K562 (cell line): ENCODE results near the gene PI4K2A. TPM values are rescaled to one million over a fixed set of nuclear protein-coding genes. Genes with fewer than 3 reads are reported as not detected.

Experiments
- BACH1 ChIP-seq: fragments of 200-800 bp; sonication (Bioruptor generic); IDR thresholded peaks from 2 replicates; pipeline ENCODE4 v1.6.1; 2016; ENCODE audit warnings: missing genetic modification characterization, missing compliant biosample characterization
- C11orf30 ChIP-seq: fragments of 450-650 bp; IDR thresholded peaks from 2 replicates; pipeline ENCODE4 v1.6.1; 2016; ENCODE audit warnings: low read depth, mild to moderate bottlenecking
- HEY1 ChIP-seq: fragments of 250-450 bp; sonication (Bioruptor Pico); IDR thresholded peaks from 2 replicates; pipeline ENCODE4 v1.5.0; 2020; ENCODE audit warnings: mild to moderate bottlenecking, moderate library complexity, borderline replicate concordance
- IFI16 ChIP-seq: fragments of 250-450 bp; sonication (Bioruptor Pico); IDR thresholded peaks from 2 replicates; pipeline ENCODE4 v2.1.2; 2022; ENCODE audit warnings: mild to moderate bottlenecking, inconsistent platforms
- MAFF ChIP-seq: IDR thresholded peaks from 2 replicates; pipeline ENCODE4 v1.6.1; 2012; ENCODE audit warnings: low read length, improper control_type of control experiment
- MLLT1 ChIP-seq, 2 experiments: fragments of 450-650 bp; IDR thresholded peaks; 2 replicates each; pipeline ENCODE4 v1.6.1; 2016
- RAD51 ChIP-seq: fragments of 450-650 bp; IDR thresholded peaks from 2 replicates; pipeline ENCODE4 v1.7.1; 2016; ENCODE audit warnings: low read depth, mild to moderate bottlenecking, borderline replicate concordance
- ZFP30 ChIP-seq: fragments of 250-450 bp; sonication (Bioruptor Pico); IDR thresholded peaks from 2 replicates; pipeline ENCODE4 v1.8.0; 2022; ENCODE audit warnings: moderate library complexity, mild to moderate bottlenecking, inconsistent platforms, borderline replicate concordance
- ZNF592 ChIP-seq: fragments of 450-650 bp; IDR thresholded peaks from 2 replicates; pipeline ENCODE4 v1.6.1; 2017; ENCODE audit warnings: antibody characterized with exemption, mild to moderate bottlenecking
- polyA plus RNA-seq, 8 experiments: library from polyadenylated mRNA; depleted of rRNA in 4 of 8; stranded (reverse) in 5 of 8; unstranded in 3 of 8; fragments of >200 nt; fragmentation: Nextera tagmentation in 2 of 8; fragmentation: Illumina TruSeq in 1 of 8; extraction: Ambion mirVana in 2 of 8; extraction: Trizol in 1 of 8; gene quantifications; 2 replicates each; pipeline versions ENCODE4 v1.2.1 to v1.2.3, GENCODE V29; 2011 to 2014; ENCODE audit warnings: inconsistent platforms in 1 of 8, missing spikeins in 1 of 8
- total RNA-seq, 7 experiments: library from RNA; depleted of rRNA in 6 of 7; stranded (reverse); fragments of >200 nt in 6 of 7; fragmentation: Illumina TruSeq in 2 of 7; extraction: Trizol in 2 of 7; gene quantifications; 2 replicates each; pipeline versions ENCODE4 v1.2.1 to v1.2.3, GENCODE V29; 2011 to 2021; ENCODE audit warnings: low replicate concordance in 1 of 7
- TF ChIP-seq, protein P1 (sequence below), 2 experiments: fragments of 450-650 bp in 1 of 2; sonication (generic) in 1 of 2; formaldehyde crosslinking in 1 of 2; IDR thresholded peaks in 1 of 2; conservative IDR thresholded peaks in 1 of 2; 2 replicates each; pipeline versions ENCODE4 v1.6.1 to v1.8.1; 2016 to 2023; ENCODE audit warnings: mild to moderate bottlenecking in 2 of 2, moderate library complexity in 2 of 2, inconsistent platforms in 1 of 2, missing genetic modification reagents in 1 of 2
- TF ChIP-seq, protein P2 (sequence below): sonication (generic); formaldehyde crosslinking; IDR thresholded peaks from 2 replicates; pipeline ENCODE4 v1.8.0; 2022; ENCODE audit warnings: mild to moderate bottlenecking, missing genetic modification reagents

The PI4K2A gene
- total and polyA plus RNA-seq, 9 of the 15 experiments (the other 6 are each of a cell fraction or from before 2014, with no cell fraction given): 4.4 to 28.4 (median 16.5) TPM

- TF ChIP-seq, protein P1, sequence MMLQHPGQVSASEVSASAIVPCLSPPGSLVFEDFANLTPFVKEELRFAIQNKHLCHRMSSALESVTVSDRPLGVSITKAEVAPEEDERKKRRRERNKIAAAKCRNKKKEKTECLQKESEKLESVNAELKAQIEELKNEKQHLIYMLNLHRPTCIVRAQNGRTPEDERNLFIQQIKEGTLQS (IDR thresholded peaks at IDR 0.05): 0 out of 2 replicates have a peak, but pooled peaks have one; percentile 19
- TF ChIP-seq, protein P1 (CRISPR knock-in tag; conservative IDR thresholded peaks at IDR 0.05): no peak
- no peak for TF ChIP-seq ZFP30 (CRISPR knock-in tag)
- TF ChIP-seq, protein P2, sequence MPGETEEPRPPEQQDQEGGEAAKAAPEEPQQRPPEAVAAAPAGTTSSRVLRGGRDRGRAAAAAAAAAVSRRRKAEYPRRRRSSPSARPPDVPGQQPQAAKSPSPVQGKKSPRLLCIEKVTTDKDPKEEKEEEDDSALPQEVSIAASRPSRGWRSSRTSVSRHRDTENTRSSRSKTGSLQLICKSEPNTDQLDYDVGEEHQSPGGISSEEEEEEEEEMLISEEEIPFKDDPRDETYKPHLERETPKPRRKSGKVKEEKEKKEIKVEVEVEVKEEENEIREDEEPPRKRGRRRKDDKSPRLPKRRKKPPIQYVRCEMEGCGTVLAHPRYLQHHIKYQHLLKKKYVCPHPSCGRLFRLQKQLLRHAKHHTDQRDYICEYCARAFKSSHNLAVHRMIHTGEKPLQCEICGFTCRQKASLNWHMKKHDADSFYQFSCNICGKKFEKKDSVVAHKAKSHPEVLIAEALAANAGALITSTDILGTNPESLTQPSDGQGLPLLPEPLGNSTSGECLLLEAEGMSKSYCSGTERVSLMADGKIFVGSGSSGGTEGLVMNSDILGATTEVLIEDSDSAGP: no peak
- no peak for TF ChIP-seq MLLT1 (IDR thresholded peaks at IDR 0.05)
- TF ChIP-seq RAD51: no peak
- TF ChIP-seq BACH1: peak; percentile 77; the same call in 1 of the 2 replicates
- peak; percentile 92 for TF ChIP-seq MAFF
- 0 out of 2 replicates have a peak, but pooled peaks have one; percentile 43 for TF ChIP-seq ZNF592
- TF ChIP-seq C11orf30: peak; percentile 92
- no peak for TF ChIP-seq HEY1 (CRISPR knock-in tag)
- no peak for TF ChIP-seq IFI16 (CRISPR knock-in tag)
These were observed 42.7 kb upstream of the PI4K2A start (continued) for GRCh38 chr10:97597778-97598177.
